Activated T-helper 2 cell treated with anti-CD3 and anti-CD28 coated beads, Interferon-gamma antibody, Interleukin-2, Interleukin-4, amounts not matched to agents 10 μg/mL and 5 μg/mL and 100 μg/mL, durations not matched to agents 14 hours and 24 hours and 36 hours (primary cell): ENCODE results near the gene ACOXL. TPM values are rescaled to one million over a fixed set of nuclear protein-coding genes. Genes with fewer than 3 reads are reported as not detected.

Experiments used
- DNase-seq: peaks from one replicate; pipeline ENCODE4 v3.0.0; 2021; ENCODE audit warnings: low spot score
- H3K27ac Mint-ChIP-seq: one replicate; pipeline ENCODE4 v1.8.0; 2021; ENCODE audit warnings: mixed read lengths
- H3K27me3 Mint-ChIP-seq: one replicate; pipeline ENCODE4 v1.8.0; 2021; ENCODE audit warnings: low read depth, mixed read lengths
- H3K36me3 Mint-ChIP-seq: one replicate; pipeline ENCODE4 v1.8.0; 2021; ENCODE audit warnings: low read depth, mixed read lengths
- H3K4me1 Mint-ChIP-seq: one replicate; pipeline ENCODE4 v1.8.0; 2021; ENCODE audit warnings: low read depth, mixed read lengths
- H3K4me3 Mint-ChIP-seq: one replicate; pipeline ENCODE4 v1.8.0; 2021; ENCODE audit warnings: low read depth, mild to moderate bottlenecking, moderate library complexity, mixed read lengths
- H3K9me3 Mint-ChIP-seq: one replicate; pipeline ENCODE4 v1.8.0; 2021; ENCODE audit warnings: mixed read lengths
- intact Hi-C: fragments of 100-400 bp; cut with micrococcal nuclease; formaldehyde crosslinking; loops from one replicate; pipeline ENCODE4 v1.15.1; 2023
- total RNA-seq: library from RNA; stranded (reverse); gene quantifications from 2 replicates; pipeline ENCODE4 v1.2.3, GENCODE V29; 2022

Gene ACOXL
- total RNA-seq, 1 donor from 2014 or later, result 1.6 TPM

DNA sequence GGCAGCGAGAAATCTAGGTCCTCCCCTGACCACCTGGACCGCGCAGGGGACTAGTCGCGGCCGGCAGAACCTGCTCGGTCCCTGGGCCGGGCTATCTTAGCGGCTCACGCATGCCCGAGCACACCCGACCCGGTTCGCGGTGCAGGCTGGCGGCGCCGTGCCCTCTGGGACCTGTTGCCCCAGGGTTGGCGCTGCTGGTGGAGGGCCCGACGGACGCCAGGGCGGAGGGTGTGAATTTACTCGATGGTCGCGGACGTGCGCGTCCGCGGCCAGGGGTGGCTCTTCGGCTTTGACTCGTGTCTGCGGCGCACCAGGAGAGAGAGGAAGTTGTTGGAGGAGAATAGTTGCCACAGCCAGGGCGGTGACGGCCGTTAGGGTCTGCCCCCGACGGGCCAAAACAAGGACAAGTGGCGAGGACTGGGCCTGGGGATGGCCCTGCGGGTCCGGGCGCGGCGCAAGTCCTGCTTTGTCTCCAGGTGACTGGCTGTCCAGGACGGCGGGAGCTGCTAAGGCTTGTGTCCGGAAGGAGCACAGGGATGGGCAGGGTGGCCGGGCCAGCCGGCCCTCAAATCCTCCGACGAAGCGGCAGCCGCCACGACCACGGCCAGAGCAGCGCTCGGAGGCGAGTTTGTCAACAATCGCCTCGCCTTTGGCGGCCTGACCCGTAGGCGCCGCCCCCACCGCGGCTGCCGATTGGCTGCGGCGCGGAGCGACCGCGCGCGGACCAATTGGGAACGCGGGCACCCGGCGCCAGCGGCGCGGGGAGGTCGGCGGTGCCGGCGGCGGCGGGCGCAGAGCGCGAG, 389.7 kb downstream of the ACOXL start:
- Mint-ChIP-seq H3K36me3 (peaks cover 66% of the 10 kb centered on the region), H3K9me3 (no peaks in the 10 kb centered on the region), H3K27ac (peak overlapping the region; percentile 86), H3K4me1 (peaks cover 40% of the 10 kb centered on the region), H3K4me3 (peak overlapping the region; percentile 89), H3K27me3 (peaks cover 21% of the 10 kb centered on the region)
- intact Hi-C loops, result no loop called here
- DNase-seq, result peak; percentile 80

DNA sequence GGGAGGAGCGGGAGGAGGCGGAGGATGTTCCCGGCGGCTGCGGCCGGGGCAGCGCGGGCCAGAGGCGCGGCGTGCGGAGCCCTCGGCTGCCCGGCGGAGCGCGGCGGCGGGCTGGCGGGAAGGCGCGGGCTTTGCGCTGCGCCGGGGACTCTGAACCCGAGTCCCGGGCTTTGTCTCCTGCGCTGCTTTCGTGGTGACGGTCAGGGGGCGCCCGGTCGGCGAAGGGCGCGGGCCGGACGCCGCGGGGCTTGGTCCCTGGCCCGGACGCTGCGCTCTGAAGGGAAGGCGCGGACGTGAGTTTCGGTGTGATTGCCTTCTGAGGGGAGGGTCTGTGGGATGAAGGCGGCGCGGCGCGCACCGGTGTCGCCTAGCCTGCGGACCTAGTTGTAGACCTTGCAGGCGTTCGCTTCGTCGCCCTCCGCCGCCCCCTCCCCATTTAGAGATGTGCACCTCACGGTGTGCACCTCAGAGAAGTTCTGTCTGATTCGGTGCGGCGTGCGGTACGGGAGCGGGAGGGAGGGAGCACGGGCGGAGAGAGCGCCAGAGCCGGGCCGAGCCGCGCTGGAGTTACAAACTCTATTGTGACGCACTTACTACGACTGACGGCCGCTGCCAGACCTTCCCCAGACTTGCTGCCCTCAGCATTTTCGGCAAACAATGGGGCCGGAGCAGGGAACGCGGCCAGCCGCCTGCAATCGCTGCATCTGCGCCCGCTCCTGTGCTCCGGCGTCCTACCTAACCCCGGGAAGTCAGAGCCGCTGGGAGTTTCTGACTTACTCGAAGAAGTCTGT, 390.5 kb downstream of the ACOXL start:
- peaks cover 37% of the 10 kb centered on the region for H3K4me1 Mint-ChIP-seq
- DNase-seq, result peak; percentile 21
- intact Hi-C loops, result no loop called here
- H3K27me3 Mint-ChIP-seq, result peaks cover 20% of the 10 kb centered on the region
- H3K36me3 Mint-ChIP-seq, result peaks cover 74% of the 10 kb centered on the region
- H3K27ac Mint-ChIP-seq, result peak overlapping the region; percentile 42
- no peaks in the 10 kb centered on the region for H3K9me3 Mint-ChIP-seq
- H3K4me3 Mint-ChIP-seq, result peak overlapping the region; percentile 89

DNA sequence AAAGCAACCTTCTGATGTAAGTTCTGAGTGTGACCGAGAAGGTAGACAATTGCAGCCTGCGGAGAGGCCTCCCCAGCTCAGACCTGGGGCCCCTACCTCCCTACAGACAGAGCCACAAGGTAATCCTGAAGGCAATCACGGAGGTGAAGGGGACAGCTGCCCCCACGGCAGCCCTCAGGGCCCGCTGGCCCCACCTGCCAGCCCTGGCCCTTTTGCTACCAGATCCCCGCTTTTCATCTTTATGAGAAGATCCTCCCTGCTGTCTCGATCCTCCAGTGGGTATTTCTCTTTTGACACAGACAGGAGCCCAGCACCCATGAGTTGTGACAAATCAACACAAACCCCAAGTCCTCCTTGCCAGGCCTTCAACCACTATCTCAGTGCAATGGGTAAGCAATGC, 391.4 kb downstream of the ACOXL start:
- Mint-ChIP-seq H3K4me1 (peaks cover 32% of the 10 kb centered on the region), H3K27ac (no peak overlapping the region)
- intact Hi-C loops, result no loop called here

DNA sequence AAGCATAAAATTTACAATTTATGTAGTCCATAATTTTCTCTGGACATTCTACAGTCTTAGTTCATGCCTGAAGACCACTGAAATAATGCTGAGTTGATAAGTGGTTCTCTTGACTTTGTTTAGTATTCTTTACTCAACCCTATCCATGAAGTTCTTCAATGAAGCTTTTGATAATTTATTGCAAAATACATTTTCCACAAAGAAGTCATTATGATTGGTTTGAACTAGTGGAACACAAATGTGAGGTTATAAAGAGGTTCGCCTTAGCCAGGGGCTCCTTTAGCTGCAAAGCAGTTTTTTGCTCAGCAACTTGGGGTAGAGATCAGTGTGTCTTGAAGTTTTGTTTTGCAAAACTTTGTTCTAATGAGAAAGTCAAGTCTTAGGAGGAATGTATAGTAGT, 394.2 kb downstream of the ACOXL start:
- peaks cover 12% of the 10 kb centered on the region for H3K27me3 Mint-ChIP-seq
- intact Hi-C loops, result no loop called here
- H3K9me3 Mint-ChIP-seq, result no peaks in the 10 kb centered on the region
- H3K27ac Mint-ChIP-seq, result no peak overlapping the region
- peak overlapping the region; percentile 89 for H3K4me3 Mint-ChIP-seq
- H3K36me3 Mint-ChIP-seq, result peaks cover 96% of the 10 kb centered on the region
- DNase-seq, result no peak
- H3K4me1 Mint-ChIP-seq, result peaks cover 41% of the 10 kb centered on the region

More for the DNA sequence above, 391.4 kb downstream of the ACOXL start:
- no peak for DNase-seq
- H3K27me3 Mint-ChIP-seq, result peaks cover 13% of the 10 kb centered on the region
- H3K9me3 Mint-ChIP-seq, result no peaks in the 10 kb centered on the region
- H3K4me3 Mint-ChIP-seq, result peak overlapping the region; percentile 89
- H3K36me3 Mint-ChIP-seq, result peaks cover 78% of the 10 kb centered on the region

DNA sequence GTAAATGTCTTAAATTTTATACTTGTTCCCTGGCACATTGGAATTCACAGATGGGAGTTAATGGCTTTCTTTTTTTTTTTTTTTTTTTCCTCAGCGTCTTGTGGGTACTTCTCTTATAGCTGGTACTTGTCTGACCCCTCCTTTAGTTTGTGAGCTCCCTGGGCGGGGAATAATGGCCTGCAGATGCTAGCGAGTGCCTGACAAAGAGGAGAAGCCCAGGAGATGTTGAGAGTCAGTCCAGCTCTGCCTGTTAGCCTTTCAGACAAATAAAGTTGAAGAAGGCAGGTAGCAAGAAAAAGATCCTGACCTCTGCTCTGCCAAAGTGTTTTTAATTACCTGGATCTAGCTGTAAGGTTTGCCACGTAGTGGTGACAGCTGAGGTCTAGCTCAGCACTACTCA, 395.0 kb downstream of the ACOXL start:
- DNase-seq, result no peak
- intact Hi-C loops, result no loop called here
- no peak overlapping the region for H3K4me3 Mint-ChIP-seq
- peaks cover 47% of the 10 kb centered on the region for H3K4me1 Mint-ChIP-seq
- H3K36me3 Mint-ChIP-seq, result peaks cover 97% of the 10 kb centered on the region
- no peak overlapping the region for H3K27ac Mint-ChIP-seq
- peaks cover 12% of the 10 kb centered on the region for H3K27me3 Mint-ChIP-seq
- no peaks in the 10 kb centered on the region for H3K9me3 Mint-ChIP-seq

DNA sequence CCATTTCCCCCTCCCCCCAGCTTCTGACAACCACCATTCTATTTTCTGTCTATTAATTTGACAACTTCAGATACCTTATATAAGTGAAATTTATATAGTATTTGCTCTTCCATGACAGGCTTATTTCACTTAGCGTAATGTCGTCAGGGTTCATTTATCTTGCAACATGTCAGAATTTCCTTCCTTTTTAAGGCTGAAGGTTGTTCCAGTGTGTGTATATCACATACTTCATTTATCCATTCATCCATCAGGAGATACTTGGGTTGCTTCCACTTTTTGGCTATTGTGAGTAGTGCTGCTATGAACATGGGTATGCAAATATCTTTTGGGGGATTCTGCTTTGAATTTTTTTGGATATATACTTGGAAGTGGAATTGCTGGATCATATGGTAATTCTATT, 395.7 kb downstream of the ACOXL start:
- Mint-ChIP-seq H3K27ac (no peak overlapping the region), H3K27me3 (peaks cover 12% of the 10 kb centered on the region), H3K4me3 (peak overlapping the region; percentile 30), H3K4me1 (peaks cover 47% of the 10 kb centered on the region), H3K9me3 (no peaks in the 10 kb centered on the region), H3K36me3 (peaks cover 97% of the 10 kb centered on the region)
- intact Hi-C loops, result no loop called here
- DNase-seq, result no peak

DNA sequence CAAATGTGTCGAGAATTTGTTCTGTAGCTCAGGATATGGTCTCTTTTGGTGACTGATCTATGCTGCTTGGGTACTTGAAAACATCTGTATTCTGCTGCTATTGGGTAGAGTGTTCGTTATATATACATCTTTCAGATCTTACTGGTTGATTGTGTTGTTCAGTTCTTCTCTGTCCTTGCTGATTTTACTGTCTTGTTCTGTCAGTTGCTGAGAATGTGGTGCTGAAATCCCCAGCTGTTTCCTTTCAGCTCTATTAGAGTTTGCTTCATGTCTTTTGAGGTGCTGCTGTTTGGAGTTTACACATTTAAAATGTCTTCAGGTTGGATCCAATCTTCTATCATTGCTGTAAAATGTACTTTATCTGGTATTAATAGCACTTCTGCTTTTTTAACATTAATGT, 401.2 kb downstream of the ACOXL start:
- no peaks in the 10 kb centered on the region for H3K27me3 Mint-ChIP-seq
- DNase-seq, result no peak
- no peak overlapping the region for H3K27ac Mint-ChIP-seq
- no peak overlapping the region for H3K4me3 Mint-ChIP-seq
- intact Hi-C loops, result no loop called here
- H3K36me3 Mint-ChIP-seq, result peaks cover 96% of the 10 kb centered on the region
- H3K4me1 Mint-ChIP-seq, result peaks cover 38% of the 10 kb centered on the region
- H3K9me3 Mint-ChIP-seq, result no peaks in the 10 kb centered on the region

DNA sequence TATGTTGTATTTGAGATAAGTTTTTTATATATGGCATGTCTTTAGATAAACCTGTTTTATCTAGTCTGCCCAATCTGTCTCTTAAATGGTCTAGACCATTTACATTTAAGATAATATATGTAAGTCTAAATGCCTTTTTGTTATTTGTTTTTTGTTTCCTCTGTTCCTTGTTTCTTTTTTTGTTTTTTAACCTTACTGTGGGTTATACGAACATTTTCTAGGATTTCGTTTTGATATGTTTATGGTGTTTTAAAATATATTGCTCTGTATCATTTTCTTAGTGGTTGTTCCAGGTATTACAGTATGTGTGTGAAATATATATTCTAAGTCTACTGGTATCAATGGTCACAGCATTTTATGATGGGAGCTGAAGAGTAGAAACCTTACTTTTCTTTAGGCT, 401.7 kb downstream of the ACOXL start:
- Mint-ChIP-seq H3K36me3 (peaks cover 96% of the 10 kb centered on the region), H3K27me3 (no peaks in the 10 kb centered on the region), H3K27ac (peak overlapping the region; percentile 44), H3K4me3 (no peak overlapping the region), H3K4me1 (peaks cover 38% of the 10 kb centered on the region), H3K9me3 (no peaks in the 10 kb centered on the region)
- DNase-seq, result no peak
- intact Hi-C loops, result no loop called here

DNA sequence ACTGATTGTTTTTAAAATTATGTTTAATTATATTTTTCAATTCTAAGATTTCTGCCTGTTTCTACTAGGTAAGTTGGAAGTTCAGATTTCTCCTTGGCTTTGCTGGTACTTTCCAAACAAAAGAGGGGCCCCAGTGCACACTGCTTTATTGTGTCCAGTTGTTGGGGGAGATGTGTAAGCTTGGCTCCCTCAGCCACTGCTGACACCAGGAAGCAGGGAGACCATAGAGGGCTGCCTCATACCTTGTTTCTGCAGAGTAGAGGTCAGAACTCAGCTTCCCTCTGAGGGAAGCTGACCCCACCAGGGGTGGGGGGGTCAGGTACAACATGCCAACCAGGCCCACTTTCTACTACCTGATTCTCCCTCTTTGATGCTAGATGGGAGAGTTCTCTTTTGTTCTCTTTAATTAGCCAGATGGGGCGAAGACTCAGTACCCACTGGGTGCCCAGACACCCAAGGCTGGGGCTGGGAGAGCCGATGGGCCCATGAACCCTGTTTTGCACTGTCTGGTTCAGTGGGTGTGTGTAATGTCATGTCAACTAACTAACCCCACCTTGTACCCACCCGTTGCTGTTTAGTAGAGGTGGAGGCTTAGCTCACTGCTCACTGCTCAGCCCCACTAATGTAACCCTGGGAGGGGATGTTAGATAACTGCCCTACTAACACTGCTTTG, 403.0 kb downstream of the ACOXL start:
- intact Hi-C loops, result no loop called here
- Mint-ChIP-seq H3K27ac (no peak overlapping the region), H3K27me3 (no peaks in the 10 kb centered on the region), H3K36me3 (peaks cover 96% of the 10 kb centered on the region), H3K9me3 (no peaks in the 10 kb centered on the region), H3K4me1 (peaks cover 36% of the 10 kb centered on the region), H3K4me3 (no peak overlapping the region)
- no peak for DNase-seq

DNA sequence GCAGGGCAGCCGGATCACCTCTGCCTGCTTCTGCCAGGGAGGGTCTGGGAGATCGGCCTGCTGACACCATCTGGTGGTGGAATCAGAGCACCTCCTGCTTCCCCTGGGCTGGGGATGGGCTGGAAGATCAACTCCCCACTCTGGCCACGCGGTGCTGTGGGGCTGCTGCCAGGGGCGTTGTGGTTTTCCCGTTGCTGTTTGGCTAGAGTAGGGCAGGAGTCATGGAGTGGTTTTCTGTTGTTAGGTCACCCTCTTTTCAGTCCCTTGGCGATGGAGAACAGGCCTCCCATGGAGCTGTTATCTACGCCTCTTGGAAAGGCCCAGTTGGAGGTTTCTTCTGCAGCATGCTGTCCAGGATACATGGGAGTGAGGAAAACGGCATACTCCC, 403.5 kb downstream of the ACOXL start:
- Mint-ChIP-seq H3K27ac (no peak overlapping the region), H3K36me3 (peaks cover 96% of the 10 kb centered on the region), H3K9me3 (no peaks in the 10 kb centered on the region), H3K27me3 (no peaks in the 10 kb centered on the region), H3K4me3 (no peak overlapping the region), H3K4me1 (peaks cover 33% of the 10 kb centered on the region)
- intact Hi-C loops, result no loop called here
- no peak for DNase-seq

DNA sequence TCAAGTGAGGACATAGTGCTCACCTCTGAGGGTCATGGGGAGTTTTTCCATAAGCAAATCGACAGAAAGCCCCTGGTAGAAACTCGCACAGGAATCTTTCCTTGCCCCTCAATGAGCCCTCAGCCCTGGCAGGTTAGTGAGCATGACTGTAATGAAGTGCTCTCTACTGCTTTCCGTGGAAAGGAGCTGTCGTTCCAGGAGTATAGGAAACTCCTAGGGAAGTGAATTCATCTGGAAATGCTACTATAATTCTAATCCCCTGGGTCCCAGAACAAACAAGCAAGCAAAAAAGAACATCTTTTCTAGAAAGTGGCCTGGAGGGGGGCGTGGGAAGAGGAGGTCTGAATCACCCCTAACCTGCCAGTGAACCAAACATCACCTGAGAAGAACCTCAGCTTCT, 406.5 kb downstream of the ACOXL start:
- Mint-ChIP-seq H3K27me3 (no peaks in the 10 kb centered on the region), H3K27ac (no peak overlapping the region), H3K9me3 (no peaks in the 10 kb centered on the region), H3K4me3 (no peak overlapping the region), H3K4me1 (peaks cover 33% of the 10 kb centered on the region), H3K36me3 (peaks cover 96% of the 10 kb centered on the region)
- DNase-seq, result no peak
- intact Hi-C loops, result no loop called here

DNA sequence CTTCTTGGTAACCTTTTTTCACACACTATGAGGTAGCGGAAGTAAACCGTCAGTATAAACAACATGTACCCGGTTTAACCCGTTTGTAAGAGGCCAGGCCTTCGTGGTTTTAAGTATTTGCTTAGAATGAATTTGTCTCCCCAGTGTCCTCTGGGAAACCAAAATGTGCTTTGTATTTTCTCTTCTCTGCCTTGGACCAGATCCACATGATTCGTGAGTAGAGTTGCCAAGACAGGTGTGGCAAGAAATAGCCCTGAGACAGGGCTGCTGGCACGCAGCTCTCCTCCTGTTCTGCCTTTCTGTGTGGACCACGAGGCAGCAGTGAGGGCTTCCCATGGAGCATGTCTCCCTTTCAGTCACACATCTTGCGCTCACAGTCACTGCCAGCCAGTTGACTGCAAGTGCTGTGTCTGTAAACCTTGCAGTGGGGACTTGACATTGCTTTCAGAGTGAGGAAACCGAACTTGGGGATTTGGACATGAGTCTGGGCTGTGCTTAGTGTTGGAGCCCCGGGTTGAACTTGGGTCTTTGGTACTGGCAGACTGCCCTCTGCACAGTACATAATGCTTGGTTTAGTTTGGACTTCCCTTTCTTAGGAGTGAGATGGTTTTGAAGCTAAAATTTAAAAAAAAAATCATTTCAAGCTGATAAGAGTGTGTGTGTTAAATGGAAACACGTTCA, 407.4 kb downstream of the ACOXL start:
- Mint-ChIP-seq H3K27me3 (no peaks in the 10 kb centered on the region), H3K9me3 (no peaks in the 10 kb centered on the region), H3K4me1 (peaks cover 31% of the 10 kb centered on the region), H3K27ac (no peak overlapping the region), H3K4me3 (no peak overlapping the region), H3K36me3 (peaks cover 96% of the 10 kb centered on the region)
- DNase-seq, result no peak
- intact Hi-C loops, result no loop called here
